Fibroblast of skin of right quadriceps (primary cell): ENCODE data around the gene SMPX.
"Not testable (repeated sequence)": the region's sequence is repeated elsewhere in the genome, so short reads cannot be mapped to it uniquely, and the experiment has no call there.

Source experiments
- DNase-seq: peaks from one replicate; pipeline ENCODE4 v3.0.0-alpha.2; 2013

SMPX gene

GRCh38 chrX:21757960-21758359 is at the start of gene SMPX:
SMPX (minus strand) TSS chrX:21758116; CDS start chrX:21754290, 3,826 bp downstream.
- DNase-seq, result no peak

- DNase-seq, result peak; percentile 0
Observed at GRCh38 chrX:21806691-21807090, 48.8 kb upstream of the SMPX start.

- DNase-seq, result no peak
Observed at GRCh38 chrX:21802839-21803238, 44.9 kb upstream of the SMPX start.

GRCh38 chrX:21802054-21802670 is 44.2 kb upstream of the SMPX start:
- DNase-seq, result no peak

GRCh38 chrX:21800344-21800770 is 42.4 kb upstream of the SMPX start:
- DNase-seq, result peak; percentile 8

GRCh38 chrX:21799767-21800166 is 41.9 kb upstream of the SMPX start:
- DNase-seq, result no peak

GRCh38 chrX:21798677-21799219 is 40.8 kb upstream of the SMPX start:
- peak; percentile 2 for DNase-seq

- no peak for DNase-seq
Observed at GRCh38 chrX:21781976-21782375, 24.1 kb upstream of the SMPX start.

- peak; percentile 1 for DNase-seq
Observed at GRCh38 chrX:21781525-21781924, 23.6 kb upstream of the SMPX start.

GRCh38 chrX:21779095-21779494 is 21.2 kb upstream of the SMPX start:
- no peak for DNase-seq

GRCh38 chrX:21778236-21778635 is 20.3 kb upstream of the SMPX start:
- DNase-seq, result no peak

- not testable (repeated sequence) for DNase-seq
Observed at GRCh38 chrX:21775128-21775527, 17.2 kb upstream of the SMPX start.

- DNase-seq, result not testable (repeated sequence)
Observed at GRCh38 chrX:21773036-21773435, 15.1 kb upstream of the SMPX start.

GRCh38 chrX:21770631-21771321 is 12.9 kb upstream of the SMPX start:
- no peak for DNase-seq

- no peak for DNase-seq
Observed at GRCh38 chrX:21766101-21766500, 8.2 kb upstream of the SMPX start.

- DNase-seq, result no peak
Observed at GRCh38 chrX:21764008-21764407, 6.1 kb upstream of the SMPX start.

GRCh38 chrX:21758488-21758887 is 572 bp upstream of the SMPX start:
- no peak for DNase-seq

GRCh38 chrX:21756785-21757529 is 959 bp downstream of the SMPX start:
- no peak for DNase-seq

GRCh38 chrX:21749924-21750323 is 8.0 kb downstream of the SMPX start:
- DNase-seq, result no peak

GRCh38 chrX:21748235-21748634 is 9.7 kb downstream of the SMPX start:
- no peak for DNase-seq

- DNase-seq, result no peak
Observed at GRCh38 chrX:21747558-21747957, 10.4 kb downstream of the SMPX start.

GRCh38 chrX:21745756-21746155 is 12.2 kb downstream of the SMPX start:
- DNase-seq, result no peak

- DNase-seq, result no peak
Observed at GRCh38 chrX:21744721-21745120, 13.2 kb downstream of the SMPX start.

GRCh38 chrX:21744060-21744459 is 13.9 kb downstream of the SMPX start:
- no peak for DNase-seq
